A673 (cell line): Measurements from ENCODE around the gene NCR3LG1.

Experiments
- EZH2 ChIP-seq: fragments of 200-600 bp; sonication (generic); IDR thresholded peaks from 2 replicates; pipeline ENCODE4 v1.6.1; 2017; ENCODE audit warnings: borderline replicate concordance, low read depth, mild to moderate bottlenecking, mixed read lengths, antibody characterized with exemption, low read length; ENCODE audit not compliant: poor library complexity, severe bottlenecking
- TF ChIP-seq, protein P1 (sequence below): fragments of 300-800, 200-600 bp; sonication (generic); conservative IDR thresholded peaks from 2 replicates; pipeline ENCODE4 v1.5.1; 2017; ENCODE audit warnings: low read depth, mild to moderate bottlenecking, antibody characterized with exemption, low read length, moderate library complexity, mixed read lengths

DNA sequence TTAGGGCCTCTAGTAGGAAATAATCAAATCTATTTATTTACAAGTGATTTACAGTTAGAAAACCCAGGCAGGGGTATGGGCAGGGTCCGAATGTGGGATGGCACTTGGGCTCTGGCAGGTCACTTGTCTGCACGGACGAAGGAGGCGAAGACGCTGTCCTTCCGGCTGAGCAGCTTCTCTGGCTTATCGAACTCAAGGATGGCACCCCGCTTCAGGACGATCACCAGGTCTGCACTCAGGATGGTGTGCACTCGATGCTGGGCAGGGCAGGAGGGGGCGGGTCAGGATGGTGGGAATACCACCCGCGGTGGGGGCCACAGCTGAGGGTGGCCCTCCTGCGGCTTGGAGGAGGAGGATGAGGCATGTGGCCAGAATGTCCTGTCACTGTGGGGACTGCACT, 41.3 kb downstream of the NCR3LG1 start:
- TF ChIP-seq, protein P1, sequence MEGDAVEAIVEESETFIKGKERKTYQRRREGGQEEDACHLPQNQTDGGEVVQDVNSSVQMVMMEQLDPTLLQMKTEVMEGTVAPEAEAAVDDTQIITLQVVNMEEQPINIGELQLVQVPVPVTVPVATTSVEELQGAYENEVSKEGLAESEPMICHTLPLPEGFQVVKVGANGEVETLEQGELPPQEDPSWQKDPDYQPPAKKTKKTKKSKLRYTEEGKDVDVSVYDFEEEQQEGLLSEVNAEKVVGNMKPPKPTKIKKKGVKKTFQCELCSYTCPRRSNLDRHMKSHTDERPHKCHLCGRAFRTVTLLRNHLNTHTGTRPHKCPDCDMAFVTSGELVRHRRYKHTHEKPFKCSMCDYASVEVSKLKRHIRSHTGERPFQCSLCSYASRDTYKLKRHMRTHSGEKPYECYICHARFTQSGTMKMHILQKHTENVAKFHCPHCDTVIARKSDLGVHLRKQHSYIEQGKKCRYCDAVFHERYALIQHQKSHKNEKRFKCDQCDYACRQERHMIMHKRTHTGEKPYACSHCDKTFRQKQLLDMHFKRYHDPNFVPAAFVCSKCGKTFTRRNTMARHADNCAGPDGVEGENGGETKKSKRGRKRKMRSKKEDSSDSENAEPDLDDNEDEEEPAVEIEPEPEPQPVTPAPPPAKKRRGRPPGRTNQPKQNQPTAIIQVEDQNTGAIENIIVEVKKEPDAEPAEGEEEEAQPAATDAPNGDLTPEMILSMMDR: no peak
- no peak for TF ChIP-seq EZH2
